GM13976 (cell line): Measurements from ENCODE around the gene LAMC1.

ENCODE experiments used
- DNase-seq: peaks from one replicate; pipeline ENCODE4 v3.0.0; 2012; ENCODE audit warnings: low spot score
- CTCF ChIP-seq: IDR thresholded peaks from 2 replicates; pipeline ENCODE4 v1.5.1; 2012; ENCODE audit warnings: borderline replicate concordance, mild to moderate bottlenecking; ENCODE audit not compliant: insufficient read depth; ENCODE audit errors: extremely low read depth, missing control alignments, control extremely low read depth
- in situ Hi-C: fragments of 300-500 bp; cut with MboI; formaldehyde crosslinking; loops from one replicate; pipeline ENCODE4 v1.12.0; 2022; ENCODE audit warnings: low sequenced_read_pairs, mixed read lengths, inconsistent platforms; ENCODE audit not compliant: unreplicated experiment

Gene LAMC1

GRCh38 chr1:183012301-183012994 is 10.8 kb upstream of the LAMC1 start:
- DNase-seq: no peak
- in situ Hi-C loops: no loop called here
- TF ChIP-seq CTCF: no peak

GRCh38 chr1:183019139-183019740 is 4.0 kb upstream of the LAMC1 start:
- in situ Hi-C loops: no loop called here
- no peak for TF ChIP-seq CTCF
- no peak for DNase-seq

- DNase-seq: no peak
- in situ Hi-C loops: no loop called here
- no peak for TF ChIP-seq CTCF
Observed at GRCh38 chr1:183019860-183020259, 3.4 kb upstream of the LAMC1 start.

GRCh38 chr1:183021405-183022201 is 1.6 kb upstream of the LAMC1 start:
- no peak for DNase-seq
- in situ Hi-C loops: no loop called here

GRCh38 chr1:183022202-183023145 is 746 bp upstream of the LAMC1 start:
- in situ Hi-C loops: no loop called here
- TF ChIP-seq CTCF: no peak
- peak; percentile 80 for DNase-seq

More at GRCh38 chr1:183021405-183022201, 1.6 kb upstream of the LAMC1 start:
- no peak for TF ChIP-seq CTCF
